Measurements from ENCODE around the gene FAM163A. TPM values are rescaled to one million over a fixed set of nuclear protein-coding genes. Genes with fewer than 3 reads are reported as not detected.

FAM163A gene
- total RNA-seq, 4 donors from 2014 or later, result 0.16 TPM; not detected in 3

- intact Hi-C loops (cut with DNase I; ENCODE audit: low total_unique reads), result no loop called here
- no peaks in the 10 kb centered on the region for H3K27me3 ChIP-seq
- in situ Hi-C loops (cut with MboI; ENCODE audit: low sequenced_read_pairs in 4 of 4), result no loop called here
These were observed 113.2 kb downstream of the FAM163A start for GRCh38 chr1:179856296-179856695.

GRCh38 chr1:179857009-179857408 lies 113.9 kb downstream of the FAM163A start:
- Histone ChIP-seq H3K27me3 (no peaks in the 10 kb centered on the region), H3K4me1 (peaks cover 6 to 10% of the 10 kb centered on the region in 2 donors), H3K9me3 (no peaks in the 10 kb centered on the region), H3K36me3 (peaks cover 9 to 60% of the 10 kb centered on the region in 2 donors), H3K4me3 (no peak overlapping the region), H3K27ac (no peak overlapping the region)
- TF ChIP-seq, protein P1, sequence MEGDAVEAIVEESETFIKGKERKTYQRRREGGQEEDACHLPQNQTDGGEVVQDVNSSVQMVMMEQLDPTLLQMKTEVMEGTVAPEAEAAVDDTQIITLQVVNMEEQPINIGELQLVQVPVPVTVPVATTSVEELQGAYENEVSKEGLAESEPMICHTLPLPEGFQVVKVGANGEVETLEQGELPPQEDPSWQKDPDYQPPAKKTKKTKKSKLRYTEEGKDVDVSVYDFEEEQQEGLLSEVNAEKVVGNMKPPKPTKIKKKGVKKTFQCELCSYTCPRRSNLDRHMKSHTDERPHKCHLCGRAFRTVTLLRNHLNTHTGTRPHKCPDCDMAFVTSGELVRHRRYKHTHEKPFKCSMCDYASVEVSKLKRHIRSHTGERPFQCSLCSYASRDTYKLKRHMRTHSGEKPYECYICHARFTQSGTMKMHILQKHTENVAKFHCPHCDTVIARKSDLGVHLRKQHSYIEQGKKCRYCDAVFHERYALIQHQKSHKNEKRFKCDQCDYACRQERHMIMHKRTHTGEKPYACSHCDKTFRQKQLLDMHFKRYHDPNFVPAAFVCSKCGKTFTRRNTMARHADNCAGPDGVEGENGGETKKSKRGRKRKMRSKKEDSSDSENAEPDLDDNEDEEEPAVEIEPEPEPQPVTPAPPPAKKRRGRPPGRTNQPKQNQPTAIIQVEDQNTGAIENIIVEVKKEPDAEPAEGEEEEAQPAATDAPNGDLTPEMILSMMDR (IDR thresholded peaks at IDR 0.05 in 4 of 5, conservative IDR thresholded peaks at IDR 0.05 in 1 of 5), result no peak
- no peak for TF ChIP-seq POLR2A (IDR thresholded peaks at IDR 0.05)
- no peak for DNase-seq
- ATAC-seq, result no peak
- intact Hi-C loops (cut with DNase I; ENCODE audit: low total_unique reads) (no loop called here), in situ Hi-C loops (cut with MboI; ENCODE audit: low sequenced_read_pairs in 4 of 4) (no loop called here)

More at GRCh38 chr1:179856296-179856695, 113.2 kb downstream of the FAM163A start:
- no peak for TF ChIP-seq POLR2A (IDR thresholded peaks at IDR 0.05)
- TF ChIP-seq, protein P1 (IDR thresholded peaks at IDR 0.05 in 4 of 5, conservative IDR thresholded peaks at IDR 0.05 in 1 of 5), result no peak
- peaks cover 9 to 62% of the 10 kb centered on the region in 2 donors for H3K36me3 ChIP-seq
- no peak for ATAC-seq
- no peaks in the 10 kb centered on the region for H3K9me3 ChIP-seq
- DNase-seq, result no peak
- H3K4me3 ChIP-seq, result no peak overlapping the region
- no peak overlapping the region for H3K27ac ChIP-seq
- H3K4me1 ChIP-seq, result peaks cover 6 to 10% of the 10 kb centered on the region in 2 donors

DNA sequence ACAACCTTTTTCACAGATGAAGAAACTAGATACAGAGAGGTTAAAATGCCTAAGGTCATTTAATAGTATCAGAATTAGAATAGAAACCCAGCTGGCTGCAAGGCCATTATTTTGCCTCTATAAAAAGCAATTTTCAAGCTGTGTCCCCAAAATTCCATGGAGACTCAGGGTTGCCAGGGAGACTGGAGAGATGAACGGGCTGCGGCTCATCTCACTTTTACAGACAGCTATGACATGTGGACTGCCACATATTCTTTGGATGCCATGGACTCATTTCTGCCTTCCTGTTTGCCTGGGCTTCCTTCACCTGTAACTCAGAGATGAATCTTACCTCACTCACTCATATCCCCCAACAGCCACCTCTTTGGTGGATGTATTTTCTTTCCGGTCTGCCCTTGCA lies 117.6 kb downstream of the FAM163A start:
- no peak for DNase-seq
- in situ Hi-C loops (cut with MboI; ENCODE audit: low sequenced_read_pairs in 4 of 4), result no loop called here
- TF ChIP-seq POLR2A (IDR thresholded peaks at IDR 0.05), result no peak
- Histone ChIP-seq H3K4me1 (peaks cover 6 to 10% of the 10 kb centered on the region in 2 donors), H3K9me3 (no peaks in the 10 kb centered on the region), H3K4me3 (no peak overlapping the region), H3K27ac (no peak overlapping the region), H3K27me3 (no peaks in the 10 kb centered on the region), H3K36me3 (peaks cover 6 to 76% of the 10 kb centered on the region in 2 donors)
- ATAC-seq, result no peak
- intact Hi-C loops (cut with DNase I; ENCODE audit: low total_unique reads), result loop anchor here (5.0 kb wide), 1 partner anchor 147 kb away; no protein-coding TSS in a partner anchor

DNA sequence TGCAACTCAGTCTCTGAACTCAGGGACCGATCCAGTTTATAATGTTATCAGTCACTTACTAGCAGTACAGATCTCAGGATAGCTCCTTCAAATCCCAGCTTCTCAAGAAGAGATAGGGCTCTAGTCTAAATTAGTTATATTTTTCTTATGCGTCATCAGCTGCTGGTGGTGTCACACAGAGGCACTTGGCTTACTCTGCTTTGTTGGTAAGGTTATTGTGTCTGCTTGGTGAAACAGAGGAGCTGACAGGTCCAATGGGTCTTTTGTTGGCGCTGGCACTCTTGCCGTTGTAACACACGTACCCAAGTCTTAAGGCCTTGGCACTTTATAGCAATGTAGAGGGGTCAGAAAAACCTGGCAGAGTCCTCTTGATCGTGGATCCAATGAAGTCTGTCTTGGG lies 122.3 kb downstream of the FAM163A start:
- Histone ChIP-seq H3K9me3 (no peaks in the 10 kb centered on the region), H3K27ac (no peak overlapping the region), H3K36me3 (peaks cover 5 to 80% of the 10 kb centered on the region in 2 donors), H3K4me1 (peaks cover 17 to 18% of the 10 kb centered on the region in 2 donors), H3K27me3 (no peaks in the 10 kb centered on the region), H3K4me3 (no peak overlapping the region)
- DNase-seq (no peak), ATAC-seq (no peak)
- intact Hi-C loops (cut with DNase I; ENCODE audit: low total_unique reads), result no loop called here
- in situ Hi-C loops (cut with MboI; ENCODE audit: low sequenced_read_pairs in 4 of 4), result no loop called here
- TF ChIP-seq, protein P1 (IDR thresholded peaks at IDR 0.05 in 4 of 5, conservative IDR thresholded peaks at IDR 0.05 in 1 of 5), result no peak
- TF ChIP-seq POLR2A (IDR thresholded peaks at IDR 0.05), result no peak

Other genes starting within 250 kb of the FAM163A start
- gene NPHS2, start 167.3 kb upstream of the FAM163A start, total RNA-seq, result not detected
- gene TDRD5, start 151.5 kb upstream of the FAM163A start, total RNA-seq, result not detected
- gene TOR1AIP2, start 134.5 kb downstream of the FAM163A start, total RNA-seq, result 100 to 1,000 TPM in 3 of 4 donors, 10 to 100 TPM in 1; 78.7 to 274 (median 129) TPM
- 100 to 1,000 TPM in 1 of 4 donors, 10 to 100 TPM in 3; 66.1 to 148 (median 68.8) TPM for gene TOR1AIP1, start 139.0 kb downstream of the FAM163A start, total RNA-seq
- gene CEP350, start 211.5 kb downstream of the FAM163A start, total RNA-seq, result 100 to 1,000 TPM in 3 of 4 donors, 10 to 100 TPM in 1; 83.7 to 197 (median 157) TPM